ENCODE data around the gene ARHGAP1. TPM values are rescaled to one million over a fixed set of nuclear protein-coding genes. Genes with fewer than 3 reads are reported as not detected.
A peak's percentile ranks its signal among the peaks of the same experiment; 100 is the strongest.

ARHGAP1 gene
- total and polyA plus RNA-seq, 2 of the 4 experiments (the other 2 are of a cell fraction) = 46.6 to 78.8 TPM

GRCh38 chr11:46657186-46657585 lies 43.2 kb downstream of the ARHGAP1 start:
- no TSS peak for BruUV-seq (replicated peaks)
- no peak for DNase-seq
- Histone ChIP-seq H4K8ac (ENCODE audit: low read depth in 2 of 2, low read length in 2 of 2) (peak overlapping the region in 1 of 2 experiments; percentile 83; a peak in 2 of 4 replicates), H3K9me3 (ENCODE audit: control insufficient read depth, insufficient read depth, low read length) (no peaks in the 10 kb centered on the region), H3K27me3 (ENCODE audit: control insufficient read depth, insufficient read depth, low read length) (no peaks in the 10 kb centered on the region), H2BK20ac (ENCODE audit: low read depth, low read length) (0 out of 2 replicates have a peak overlapping the region, but pooled peaks have one; percentile 33), H2AK5ac (ENCODE audit: low read depth, low read length) (no peak overlapping the region; the same call in 1 of the 2 replicates), H3K9ac (ENCODE audit: low read depth, low read length) (no peak overlapping the region), H2BK15ac (ENCODE audit: low read depth, low read length) (no peak overlapping the region), H2AK9ac (replicated peaks; ENCODE audit: low read depth, low read length, poor library complexity) (no peak overlapping the region), H3K23ac (ENCODE audit: low read depth, low read length) (no peak overlapping the region), H4K20me1 (ENCODE audit: insufficient read depth, low read length) (no peaks in the 10 kb centered on the region), H3K4me2 (ENCODE audit: low read depth, low read length) (no peak overlapping the region), H2BK5ac (ENCODE audit: low read depth, low read length, poor library complexity, severe bottlenecking) (peak overlapping the region; percentile 89), H4K91ac (ENCODE audit: insufficient read depth, low read depth, low read length) (peak overlapping the region; percentile 72), H3K4me1 (ENCODE audit: control insufficient read depth, insufficient read depth, low read length) (peaks cover 7% of the 10 kb centered on the region), H2BK120ac (ENCODE audit: low read depth, low read length) (peak overlapping the region; percentile 91), H3K18ac (ENCODE audit: low read depth, low read length) (peak overlapping the region; percentile 12), H3K9me1 (ENCODE audit: insufficient read depth, low read length) (no peaks in the 10 kb centered on the region), H3K36me3 (ENCODE audit: control insufficient read depth, insufficient read depth, low read length) (peaks cover 25% of the 10 kb centered on the region), H4K5ac (ENCODE audit: low read depth, low read length) (peak overlapping the region; percentile 42), H3K14ac (replicated peaks; ENCODE audit: low read depth, low read length) (peak overlapping the region; percentile 71; the same call in 1 of the 2 replicates), H3K79me1 (ENCODE audit: low read depth in 1 of 2, low read length in 2 of 2) (0 out of 4 replicates have a peak, but pooled peaks cover 0 to 9% of the 10 kb centered on the region in 2 experiments), H3K4ac (ENCODE audit: low read depth, low read length) (peak overlapping the region; percentile 87; the same call in 1 of the 2 replicates), H3K27ac (ENCODE audit: insufficient read depth, low read length) (peak overlapping the region; percentile 22; the same call in 1 of the 2 replicates), H3K4me3 (ENCODE audit: insufficient read depth, low read depth, low read length) (no peak overlapping the region), H2AFZ (replicated peaks; ENCODE audit: low read length, poor library complexity) (no peak overlapping the region), H3K56ac (ENCODE audit: extremely low read depth, insufficient read depth, low read length) (no peak overlapping the region)
- ATAC-seq (ENCODE audit: low read depth) = no peak
- ChIA-PET POLR2A (ENCODE audit: unreplicated experiment) (interaction anchor here (0.7 kb wide), 1 partner anchor 269 kb away, joined by 9 read pairs; no protein-coding TSS in a partner anchor), CTCF (no interaction called here)
- intact Hi-C loops (cut with micrococcal nuclease) = no loop called here
- in situ Hi-C loops (cut with MboI; ENCODE audit: low sequenced_read_pairs) = no loop called here
- 88% methylated on average over 1 of the region's 3 CpGs; no CpG with 5 or more reads in 1 of the 2 experiments for WGBS, 2 experiments (ENCODE audit: extremely low coverage in 2 of 2, insufficient read length in 1 of 2)
- no peak for TF ChIP-seq RFX5 (IDR thresholded peaks at IDR 0.05; ENCODE audit: low read depth, low read length)
- TF ChIP-seq MAZ (IDR thresholded peaks at IDR 0.05; ENCODE audit: borderline replicate concordance, low read depth, low read length) = no peak
- no peak for TF ChIP-seq USF2 (IDR thresholded peaks at IDR 0.05; ENCODE audit: low read depth, low read length)
- TF ChIP-seq MXI1 (IDR thresholded peaks at IDR 0.05; ENCODE audit: borderline replicate concordance, low read depth, low read length) = no peak
- TF ChIP-seq SMC3 (IDR thresholded peaks at IDR 0.05; ENCODE audit: low read depth, low read length) = no peak
- TF ChIP-seq RCOR1 (IDR thresholded peaks at IDR 0.05; ENCODE audit: insufficient replicate concordance, low read length) = no peak
- no peak for TF ChIP-seq ELK1 (IDR thresholded peaks at IDR 0.05; ENCODE audit: borderline replicate concordance, low read depth, low read length)
- TF ChIP-seq BHLHE40 (IDR thresholded peaks at IDR 0.05; ENCODE audit: low read depth, low read length) = no peak
- no peak for TF ChIP-seq NFE2L2 (IDR thresholded peaks at IDR 0.05; ENCODE audit: low read depth, low read length)
- dilution Hi-C loops (cut with HindIII; ENCODE audit: low sequenced_read_pairs, unreplicated experiment) = no loop called here
